ACC112 (cell line): ENCODE measurements around the gene GPRIN3.

ENCODE experiments used
- H2AFZ ChIP-seq: fragments of 200-600 bp; sonication (generic); one replicate; pipeline ENCODE4 v1.6.0; 2017; ENCODE audit warnings: antibody characterized with exemption, low read length; ENCODE audit not compliant: unreplicated experiment
- H3K27ac ChIP-seq: fragments of 200-600 bp; sonication (generic); 2 replicates; pipeline ENCODE4 v1.5.1; 2014; ENCODE audit warnings: low read depth, mild to moderate bottlenecking, antibody characterized with exemption, low read length, moderate library complexity
- H3K27me3 ChIP-seq: fragments of 200-600 bp; sonication (generic); 2 replicates; pipeline ENCODE4 v1.6.1; 2014; ENCODE audit warnings: mild to moderate bottlenecking, antibody characterized with exemption, low read length, moderate library complexity, mixed read lengths; ENCODE audit not compliant: insufficient read depth
- H3K36me3 ChIP-seq: fragments of 200-600 bp; sonication (generic); 2 replicates; pipeline ENCODE4 v1.6.1; 2016; ENCODE audit warnings: mild to moderate bottlenecking, antibody characterized with exemption, low read length, moderate library complexity, mixed read lengths; ENCODE audit not compliant: insufficient read depth
- H3K4me1 ChIP-seq: fragments of 200-600 bp; sonication (generic); one replicate; pipeline ENCODE4 v1.6.1; 2016; ENCODE audit warnings: low read length, mixed read lengths; ENCODE audit not compliant: insufficient read depth, unreplicated experiment, control insufficient read depth
- H3K4me3 ChIP-seq: fragments of 200-600 bp; sonication (generic); 2 replicates; pipeline ENCODE4 v1.5.1; 2014; ENCODE audit warnings: mild to moderate bottlenecking, low read depth, low read length
- H3K79me2 ChIP-seq: fragments of 200-600 bp; sonication (generic); one replicate; pipeline ENCODE4 v1.6.0; 2016; ENCODE audit warnings: low read length; ENCODE audit not compliant: control insufficient read depth, unreplicated experiment, insufficient read depth

Gene GPRIN3

DNA sequence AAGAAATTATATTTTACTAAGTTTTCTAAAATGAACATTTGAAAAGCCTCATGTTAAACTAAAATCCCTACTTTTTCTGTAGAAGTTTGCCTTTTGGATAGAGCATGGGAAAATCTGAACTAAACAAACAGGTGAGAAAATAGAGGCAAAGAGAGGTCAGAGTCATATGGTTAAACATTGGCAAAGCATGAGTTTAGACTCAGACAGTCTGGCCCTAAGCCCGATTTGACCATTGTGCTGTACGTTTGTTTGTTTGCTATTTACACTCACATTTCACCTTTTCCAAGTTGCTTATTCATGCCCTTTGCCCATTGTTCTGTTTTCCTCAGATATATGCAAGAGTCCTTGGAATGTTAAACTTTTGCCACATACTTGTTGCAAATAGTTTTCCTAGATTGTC is 110.9 kb downstream of the GPRIN3 start:
- Histone ChIP-seq H3K79me2 (no peaks in the 10 kb centered on the region), H3K36me3 (no peaks in the 10 kb centered on the region), H3K27me3 (peaks cover 10% of the 10 kb centered on the region), H3K4me3 (no peak overlapping the region), H3K27ac (no peak overlapping the region), H2AFZ (no peak overlapping the region), H3K4me1 (no peaks in the 10 kb centered on the region)

DNA sequence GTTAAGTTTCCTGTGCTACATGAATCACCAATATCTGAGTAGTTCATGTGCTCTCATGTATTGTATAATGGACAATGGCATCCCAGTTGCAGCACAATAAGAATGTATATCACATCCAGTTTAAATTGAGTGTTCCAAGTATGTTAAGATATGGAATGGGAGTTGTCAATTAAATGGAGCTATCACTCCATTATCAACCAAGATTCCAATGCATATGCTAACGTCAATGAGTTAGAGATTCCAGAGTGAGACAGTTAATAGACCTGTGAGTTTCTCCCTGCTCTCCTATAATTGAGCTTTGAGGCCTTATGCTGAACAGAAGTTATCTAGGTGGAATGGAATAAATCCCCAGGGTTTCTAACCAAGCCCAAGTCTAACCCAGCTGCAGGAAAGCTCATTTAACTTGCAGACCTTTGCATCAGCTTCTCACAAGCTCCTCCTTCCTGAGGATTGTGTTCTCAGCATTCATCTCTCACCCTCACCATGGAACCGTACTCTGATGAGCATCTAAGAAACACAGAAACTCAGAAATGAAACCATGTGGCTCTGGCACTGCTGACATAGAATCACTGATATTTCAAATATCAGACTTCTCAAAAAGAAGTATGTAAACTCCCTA is 111.4 kb downstream of the GPRIN3 start:
- no peak overlapping the region for H3K4me3 ChIP-seq
- H3K4me1 ChIP-seq, result no peaks in the 10 kb centered on the region
- no peaks in the 10 kb centered on the region for H3K79me2 ChIP-seq
- no peaks in the 10 kb centered on the region for H3K36me3 ChIP-seq
- H3K27me3 ChIP-seq, result peaks cover 7% of the 10 kb centered on the region
- H2AFZ ChIP-seq, result no peak overlapping the region
- no peak overlapping the region for H3K27ac ChIP-seq

DNA sequence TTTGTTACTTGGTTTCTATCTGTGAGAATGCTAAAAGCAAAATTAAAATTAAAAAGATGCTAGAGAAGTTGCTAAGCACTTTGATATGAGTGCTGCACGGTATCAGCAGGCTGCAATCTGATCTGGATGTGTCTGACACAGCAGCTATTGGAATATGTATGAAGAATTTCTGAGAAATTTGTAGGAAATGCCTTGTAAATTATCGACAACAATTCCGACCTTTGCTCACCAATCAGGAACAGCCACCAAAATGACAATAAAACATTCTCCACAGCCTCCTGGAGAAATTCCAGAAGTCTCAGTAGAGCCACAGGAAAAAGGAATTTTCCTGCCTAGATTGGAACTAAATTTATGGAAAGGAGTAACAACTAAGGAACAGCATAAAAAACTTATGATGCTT is 113.8 kb downstream of the GPRIN3 start:
- Histone ChIP-seq H3K4me3 (no peak overlapping the region), H3K79me2 (no peaks in the 10 kb centered on the region), H3K36me3 (no peaks in the 10 kb centered on the region), H3K4me1 (no peaks in the 10 kb centered on the region), H3K27ac (no peak overlapping the region), H3K27me3 (peaks cover 9% of the 10 kb centered on the region), H2AFZ (no peak overlapping the region)
